GM12878 (cell line): ENCODE measurements around the gene MLKL.

Experiments used
- DPF2 ChIP-seq: fragments of 450-650 bp; IDR thresholded peaks from 2 replicates; pipeline ENCODE4 v1.6.1; 2017; ENCODE audit warnings: mild to moderate bottlenecking
- EGR1 ChIP-seq, 2 experiments: IDR thresholded peaks; 1 replicate in 1 of 2; 2 replicates in 1 of 2; pipeline ENCODE4 v1.6.1; 2011 to 2012; ENCODE audit warnings: low read depth in 2 of 2, low read length in 2 of 2, borderline replicate concordance in 1 of 2, mild to moderate bottlenecking in 1 of 2, moderate library complexity in 1 of 2
- EP300 ChIP-seq, 2 experiments: fragments of 150-350 bp in 1 of 2; IDR thresholded peaks; 2 replicates each; pipeline ENCODE4 v1.6.1; 2011 to 2012; ENCODE audit warnings: low read depth in 2 of 2, low read length in 2 of 2, borderline replicate concordance in 1 of 2, improper control_type of control experiment in 1 of 2, inconsistent platforms in 1 of 2; ENCODE audit not compliant: control insufficient read depth in 1 of 2
- ETV6 ChIP-seq, 2 experiments: fragments of 450-650 bp in 1 of 2; IDR thresholded peaks in 1 of 2; conservative IDR thresholded peaks in 1 of 2; 2 replicates each; pipeline ENCODE4 v1.6.1; 2014; ENCODE audit warnings: antibody characterized with exemption in 1 of 2, borderline replicate concordance in 1 of 2, low read depth in 1 of 2, mild to moderate bottlenecking in 1 of 2, moderate library complexity in 1 of 2
- EZH2 ChIP-seq: IDR thresholded peaks from 2 replicates; pipeline ENCODE4 v1.6.1; 2012; ENCODE audit warnings: low read depth, mild to moderate bottlenecking, control low read depth, inconsistent platforms, low read length, borderline replicate concordance; ENCODE audit not compliant: control insufficient read depth
- POLR2A ChIP-seq: IDR thresholded peaks from 2 replicates; pipeline ENCODE4 v1.6.1; 2011; ENCODE audit warnings: low read depth, mild to moderate bottlenecking, low read length
- POLR2AphosphoS2 ChIP-seq: IDR thresholded peaks from 2 replicates; pipeline ENCODE4 v1.6.1; 2011; ENCODE audit warnings: low read depth, mild to moderate bottlenecking, low read length, improper control_type of control experiment, moderate library complexity
- SMAD1 ChIP-seq: fragments of 450-650 bp; IDR thresholded peaks from 2 replicates; pipeline ENCODE4 v1.6.1; 2018; ENCODE audit warnings: mild to moderate bottlenecking, low read depth; ENCODE audit not compliant: partially characterized antibody
- SP1 ChIP-seq: IDR thresholded peaks from one replicate; pipeline ENCODE4 v1.6.1; 2011; ENCODE audit warnings: low read depth, low read length
- SUZ12 ChIP-seq: fragments of 200-600 bp; sonication (generic); IDR thresholded peaks from one replicate; pipeline ENCODE4 v1.6.1; 2018; ENCODE audit warnings: antibody characterized with exemption, mild to moderate bottlenecking; ENCODE audit not compliant: unreplicated experiment
- TCF7 ChIP-seq: IDR thresholded peaks from 2 replicates; pipeline ENCODE4 v1.6.1; 2014; ENCODE audit warnings: antibody characterized with exemption, borderline replicate concordance
- TF ChIP-seq, protein P1 (sequence below), 3 experiments: IDR thresholded peaks in 2 of 3; conservative IDR thresholded peaks in 1 of 3; 2 replicates each; pipeline ENCODE4 v1.5.1; 2011; ENCODE audit warnings: low read depth in 3 of 3, low read length in 3 of 3, mild to moderate bottlenecking in 3 of 3, control low read depth in 2 of 3, moderate library complexity in 2 of 3, inconsistent platforms in 1 of 3, mixed read lengths in 1 of 3; ENCODE audit not compliant: control insufficient read depth in 2 of 3, insufficient read depth in 1 of 3; ENCODE audit errors: extremely low read depth in 1 of 3
- TF ChIP-seq, protein P2 (sequence below): fragments of 450-650 bp; IDR thresholded peaks from 2 replicates; pipeline ENCODE4 v1.6.1; 2017; ENCODE audit warnings: mild to moderate bottlenecking

DNA sequence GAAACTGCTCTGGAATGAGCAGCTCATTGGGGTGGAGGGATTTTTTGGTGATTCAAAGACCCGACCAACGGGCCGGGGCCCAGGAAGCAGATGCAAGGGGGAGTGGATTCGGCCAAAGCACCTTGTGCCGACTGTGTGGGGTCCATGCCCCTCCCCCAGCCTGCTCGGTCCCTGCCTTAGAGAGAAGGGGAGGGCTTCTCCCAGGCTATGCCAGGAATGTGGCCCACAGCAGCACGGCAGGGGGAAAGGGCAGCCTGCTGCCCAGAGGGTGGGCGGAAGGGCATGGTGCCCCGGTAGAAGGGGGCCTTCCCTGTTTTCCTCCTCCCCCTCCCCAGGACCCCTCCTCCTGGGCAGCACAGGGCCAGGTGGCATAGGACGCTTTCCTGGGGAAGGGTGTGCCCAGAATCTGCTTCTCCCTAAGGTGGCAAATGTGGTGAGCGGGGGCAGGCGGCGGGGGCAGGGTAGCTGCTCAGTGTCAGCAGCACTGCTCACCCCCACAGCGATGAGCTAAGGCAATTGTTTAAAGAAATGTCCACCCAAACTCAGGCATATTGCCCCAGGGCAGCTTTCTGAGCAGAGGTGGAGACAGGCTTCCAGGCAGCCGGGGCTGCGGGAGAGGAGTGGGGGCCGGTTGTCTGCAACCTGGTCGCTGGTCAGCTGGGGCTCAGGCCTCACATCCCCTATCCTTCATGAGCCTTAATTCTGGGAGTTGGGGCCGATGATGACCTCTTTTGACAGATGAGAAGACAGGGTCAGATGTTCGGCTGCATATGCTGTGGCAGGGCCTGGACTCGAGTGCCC, 33.9 kb upstream of the MLKL start:
- TF ChIP-seq SUZ12 (no peak), SMAD1 (no peak), EP300 (IDR thresholded peaks at IDR 0.05; ENCODE audit: borderline replicate concordance in 1 of 2, control insufficient read depth in 1 of 2, low read depth in 2 of 2, low read length in 2 of 2) (no peak), DPF2 (no peak), POLR2AphosphoS2 (no peak), SP1 (no peak), TCF7 (no peak), POLR2A (no peak), ETV6 (conservative IDR thresholded peaks at IDR 0.05 in 1 of 2, IDR thresholded peaks at IDR 0.05 in 1 of 2; ENCODE audit: borderline replicate concordance in 1 of 2, low read depth in 1 of 2) (no peak), EZH2 (no peak), EGR1 (IDR thresholded peaks at IDR 0.05; ENCODE audit: borderline replicate concordance in 1 of 2, low read depth in 2 of 2, low read length in 2 of 2) (no peak)
- TF ChIP-seq, protein P1, sequence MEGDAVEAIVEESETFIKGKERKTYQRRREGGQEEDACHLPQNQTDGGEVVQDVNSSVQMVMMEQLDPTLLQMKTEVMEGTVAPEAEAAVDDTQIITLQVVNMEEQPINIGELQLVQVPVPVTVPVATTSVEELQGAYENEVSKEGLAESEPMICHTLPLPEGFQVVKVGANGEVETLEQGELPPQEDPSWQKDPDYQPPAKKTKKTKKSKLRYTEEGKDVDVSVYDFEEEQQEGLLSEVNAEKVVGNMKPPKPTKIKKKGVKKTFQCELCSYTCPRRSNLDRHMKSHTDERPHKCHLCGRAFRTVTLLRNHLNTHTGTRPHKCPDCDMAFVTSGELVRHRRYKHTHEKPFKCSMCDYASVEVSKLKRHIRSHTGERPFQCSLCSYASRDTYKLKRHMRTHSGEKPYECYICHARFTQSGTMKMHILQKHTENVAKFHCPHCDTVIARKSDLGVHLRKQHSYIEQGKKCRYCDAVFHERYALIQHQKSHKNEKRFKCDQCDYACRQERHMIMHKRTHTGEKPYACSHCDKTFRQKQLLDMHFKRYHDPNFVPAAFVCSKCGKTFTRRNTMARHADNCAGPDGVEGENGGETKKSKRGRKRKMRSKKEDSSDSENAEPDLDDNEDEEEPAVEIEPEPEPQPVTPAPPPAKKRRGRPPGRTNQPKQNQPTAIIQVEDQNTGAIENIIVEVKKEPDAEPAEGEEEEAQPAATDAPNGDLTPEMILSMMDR (IDR thresholded peaks at IDR 0.05 in 2 of 3, conservative IDR thresholded peaks at IDR 0.05 in 1 of 3; ENCODE audit: control insufficient read depth in 2 of 3, extremely low read depth in 1 of 3, insufficient read depth in 1 of 3, low read depth in 3 of 3, low read length in 3 of 3), result no peak
- TF ChIP-seq, protein P2, sequence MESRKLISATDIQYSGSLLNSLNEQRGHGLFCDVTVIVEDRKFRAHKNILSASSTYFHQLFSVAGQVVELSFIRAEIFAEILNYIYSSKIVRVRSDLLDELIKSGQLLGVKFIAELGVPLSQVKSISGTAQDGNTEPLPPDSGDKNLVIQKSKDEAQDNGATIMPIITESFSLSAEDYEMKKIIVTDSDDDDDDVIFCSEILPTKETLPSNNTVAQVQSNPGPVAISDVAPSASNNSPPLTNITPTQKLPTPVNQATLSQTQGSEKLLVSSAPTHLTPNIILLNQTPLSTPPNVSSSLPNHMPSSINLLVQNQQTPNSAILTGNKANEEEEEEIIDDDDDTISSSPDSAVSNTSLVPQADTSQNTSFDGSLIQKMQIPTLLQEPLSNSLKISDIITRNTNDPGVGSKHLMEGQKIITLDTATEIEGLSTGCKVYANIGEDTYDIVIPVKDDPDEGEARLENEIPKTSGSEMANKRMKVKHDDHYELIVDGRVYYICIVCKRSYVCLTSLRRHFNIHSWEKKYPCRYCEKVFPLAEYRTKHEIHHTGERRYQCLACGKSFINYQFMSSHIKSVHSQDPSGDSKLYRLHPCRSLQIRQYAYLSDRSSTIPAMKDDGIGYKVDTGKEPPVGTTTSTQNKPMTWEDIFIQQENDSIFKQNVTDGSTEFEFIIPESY, result no peak
